H1 (cell line): ENCODE data around the gene PHF13. TPM values are rescaled to one million over a fixed set of nuclear protein-coding genes. Genes with fewer than 3 reads are reported as not detected.

Experiments
- CTCF ChIA-PET: fragments of 300-600 bp; sonication (Branson Sonifier 250); formaldehyde crosslinking; loops from one replicate; lab custom pipeline; 2021; ENCODE audit not compliant: partially characterized antibody; lab: Charles Lee
- POLR2A ChIA-PET: fragments of 300-600 bp; sonication (Branson Sonifier 250); formaldehyde crosslinking; loops from one replicate; lab custom pipeline; 2021; ENCODE audit warnings: inconsistent platforms; ENCODE audit not compliant: partially characterized antibody; lab: Charles Lee
- DNase-seq, 2 experiments: peaks; one replicate each; pipeline versions ENCODE4 v3.0.0 to v3.0.0-alpha.2; 2010 to 2022; ENCODE audit warnings: low spot score in 2 of 2, low read depth in 1 of 2, mixed read lengths in 1 of 2
- FAIRE-seq: peaks from 2 replicates; lab custom pipeline; 2011; peaks lifted over from hg19 to GRCh38; lab: Jason Lieb, UNC
- H2AFZ ChIP-seq: 2 replicates; pipeline ENCODE4 v1.8.1; 2012; ENCODE audit warnings: low read length, inconsistent platforms
- H2AK5ac ChIP-seq: 2 replicates; pipeline ENCODE4 v1.6.1; 2013; ENCODE audit warnings: low read depth, low read length
- H2BK120ac ChIP-seq: replicated peaks from 2 replicates; pipeline ENCODE3; 2013; ENCODE audit warnings: low read depth, low read length, inconsistent platforms
- H2BK12ac ChIP-seq: 2 replicates; pipeline ENCODE4 v1.6.1; 2013; ENCODE audit warnings: low read depth, low read length
- H2BK15ac ChIP-seq: 2 replicates; pipeline ENCODE4 v1.6.1; 2013; ENCODE audit warnings: low read length
- H2BK20ac ChIP-seq: 2 replicates; pipeline ENCODE4 v1.6.1; 2013; ENCODE audit warnings: low read length
- H2BK5ac ChIP-seq: 2 replicates; pipeline ENCODE4 v1.6.1; 2013; ENCODE audit warnings: low read depth, low read length
- H3K14ac ChIP-seq: 2 replicates; pipeline ENCODE4 v1.6.1; 2013; ENCODE audit warnings: inconsistent platforms; ENCODE audit not compliant: insufficient read length
- H3K18ac ChIP-seq: 2 replicates; pipeline ENCODE4 v1.6.1; 2013; ENCODE audit warnings: low read length; ENCODE audit errors: extremely low read depth
- H3K23ac ChIP-seq: 2 replicates; pipeline ENCODE4 v1.6.1; 2013; ENCODE audit warnings: inconsistent platforms; ENCODE audit not compliant: insufficient read length
- H3K23me2 ChIP-seq: 2 replicates; pipeline ENCODE4 v1.6.1; 2013; ENCODE audit warnings: low read depth, low read length
- H3K27ac ChIP-seq: 2 replicates; pipeline ENCODE4 v1.6.1; 2011; ENCODE audit warnings: low read depth, low read length, inconsistent platforms
- H3K27me3 ChIP-seq, 4 experiments: replicated peaks in 1 of 4; 1 replicate in 1 of 4; 2 replicates in 3 of 4; pipeline versions ENCODE4 v1.6.1 to v1.8.1; 2011 to 2013; ENCODE audit warnings: low read length in 3 of 4, mild to moderate bottlenecking in 3 of 4, inconsistent platforms in 2 of 4, mixed read lengths in 2 of 4, moderate library complexity in 1 of 4; ENCODE audit not compliant: control insufficient read depth in 3 of 4, insufficient read depth in 3 of 4; ENCODE audit errors: extremely low read depth in 1 of 4
- H3K36me3 ChIP-seq, 4 experiments: 2 replicates each; pipeline versions ENCODE4 v1.6.1 to v1.8.1; 2011 to 2013; ENCODE audit warnings: mild to moderate bottlenecking in 4 of 4, low read length in 3 of 4, moderate library complexity in 2 of 4, control low read depth in 1 of 4, inconsistent platforms in 1 of 4; ENCODE audit not compliant: insufficient read depth in 4 of 4, control insufficient read depth in 2 of 4
- H3K4ac ChIP-seq: replicated peaks from 2 replicates; pipeline ENCODE3; 2013; ENCODE audit warnings: low read length, low read depth, mixed read lengths, inconsistent platforms; ENCODE audit not compliant: insufficient read length
- H3K4me1 ChIP-seq, 4 experiments: replicated peaks in 1 of 4; 1 replicate in 1 of 4; 2 replicates in 3 of 4; pipeline versions ENCODE4 v1.6.1 to v1.8.1; 2011 to 2013; ENCODE audit warnings: low read length in 3 of 4, inconsistent platforms in 2 of 4, mixed read lengths in 1 of 4; ENCODE audit not compliant: insufficient read depth in 4 of 4, control insufficient read depth in 3 of 4
- H3K4me2 ChIP-seq, 2 experiments: 2 replicates each; pipeline versions ENCODE4 v1.6.1 to v1.8.1; 2011 to 2013; ENCODE audit warnings: low read depth in 2 of 2, low read length in 2 of 2, control low read depth in 1 of 2, inconsistent platforms in 1 of 2, mild to moderate bottlenecking in 1 of 2; ENCODE audit not compliant: insufficient read depth in 1 of 2
- H3K4me3 ChIP-seq, 4 experiments: fragments of 200-600, 300-600 bp in 1 of 4; sonication (generic), shearing (Covaris generic), sonication (Bioruptor Twin) in 1 of 4; 2 replicates each; pipeline versions ENCODE4 v1.5.1 to v1.8.1; 2011 to 2016; ENCODE audit warnings: low read length in 4 of 4, low read depth in 3 of 4, control low read depth in 2 of 4, inconsistent platforms in 2 of 4, mild to moderate bottlenecking in 2 of 4, mixed read lengths in 1 of 4, moderate library complexity in 1 of 4; ENCODE audit not compliant: insufficient read depth in 2 of 4; ENCODE audit errors: extremely low read depth in 1 of 4
- H3K56ac ChIP-seq: replicated peaks from 2 replicates; pipeline ENCODE3; 2013; ENCODE audit warnings: low read depth, mild to moderate bottlenecking, mixed read lengths, low read length, inconsistent platforms; ENCODE audit not compliant: insufficient read length
- H3K79me1 ChIP-seq: 2 replicates; pipeline ENCODE4 v1.6.1; 2013; ENCODE audit warnings: low read depth, low read length, control low read depth
- H3K79me2 ChIP-seq, 2 experiments: 2 replicates each; pipeline versions ENCODE4 v1.6.1 to v1.8.1; 2012 to 2013; ENCODE audit warnings: low read length in 2 of 2, mild to moderate bottlenecking in 2 of 2, inconsistent platforms in 1 of 2; ENCODE audit not compliant: insufficient read depth in 2 of 2, control insufficient read depth in 1 of 2
- H3K9ac ChIP-seq, 4 experiments: replicated peaks in 1 of 4; 1 replicate in 1 of 4; 2 replicates in 3 of 4; pipeline versions ENCODE4 v1.6.1 to v1.8.1; 2011 to 2013; ENCODE audit warnings: low read depth in 3 of 4, low read length in 3 of 4, control low read depth in 2 of 4, mild to moderate bottlenecking in 2 of 4, moderate library complexity in 2 of 4, inconsistent platforms in 1 of 4; ENCODE audit errors: extremely low read depth in 1 of 4
- H3K9me3 ChIP-seq, 2 experiments: 2 replicates each; pipeline versions ENCODE4 v1.6.1 to v1.8.1; 2012 to 2013; ENCODE audit warnings: mild to moderate bottlenecking in 2 of 2, moderate library complexity in 2 of 2, control low read depth in 1 of 2, inconsistent platforms in 1 of 2, low read depth in 1 of 2, low read length in 1 of 2, mixed read lengths in 1 of 2; ENCODE audit not compliant: insufficient read depth in 2 of 2
- H4K20me1 ChIP-seq, 2 experiments: replicated peaks in 1 of 2; 2 replicates each; pipeline versions ENCODE3 to v1.8.1; 2011 to 2013; ENCODE audit warnings: inconsistent platforms in 2 of 2, low read length in 2 of 2, mild to moderate bottlenecking in 1 of 2; ENCODE audit not compliant: insufficient read depth in 2 of 2, control insufficient read depth in 1 of 2
- H4K5ac ChIP-seq: 2 replicates; pipeline ENCODE4 v1.6.1; 2013; ENCODE audit warnings: low read length, low read depth, mixed read lengths, inconsistent platforms; ENCODE audit not compliant: insufficient read length
- H4K8ac ChIP-seq: 2 replicates; pipeline ENCODE4 v1.8.0; 2013; ENCODE audit warnings: mild to moderate bottlenecking, moderate library complexity, low read length, inconsistent platforms; ENCODE audit not compliant: insufficient read depth; ENCODE audit errors: extremely low read depth
- H4K91ac ChIP-seq: replicated peaks from 2 replicates; pipeline ENCODE3; 2013; ENCODE audit warnings: low read length, mixed read lengths, inconsistent platforms; ENCODE audit not compliant: insufficient read length
- ATF2 ChIP-seq: IDR thresholded peaks from 2 replicates; pipeline ENCODE4 v1.6.1; 2012; ENCODE audit warnings: low read length, inconsistent platforms
- CHD1 ChIP-seq: IDR thresholded peaks from 2 replicates; pipeline ENCODE4 v1.6.1; 2012; ENCODE audit warnings: low read depth, low read length, improper control_type of control experiment
- GABPA ChIP-seq: IDR thresholded peaks from 2 replicates; pipeline ENCODE4 v1.6.1; 2011; ENCODE audit warnings: mild to moderate bottlenecking, low read length, moderate library complexity, borderline replicate concordance; ENCODE audit not compliant: insufficient read depth
- KDM1A ChIP-seq: fragments of 200-600, 300-600 bp; sonication (generic); IDR thresholded peaks from 2 replicates; pipeline ENCODE4 v1.7.1; 2016; ENCODE audit warnings: mild to moderate bottlenecking, low read length, borderline replicate concordance
- POLR2AphosphoS5 ChIP-seq: IDR thresholded peaks from 2 replicates; pipeline ENCODE4 v1.6.1; 2011; ENCODE audit warnings: low read depth, low read length
- WGBS, 2 experiments: shearing (Covaris generic) in 1 of 2; methylation state at CpG; one replicate each; pipeline versions ENCODE4 v1.1.6 to v1.1.7; 2013 to 2015; ENCODE audit warnings: low lambda C conversion rate in 2 of 2, mixed read lengths in 2 of 2, inconsistent platforms in 1 of 2, low coverage in 1 of 2, missing lambda C conversion rate in 1 of 2; ENCODE audit not compliant: insufficient replicate concordance in 2 of 2, insufficient coverage in 1 of 2, insufficient read length in 1 of 2; ENCODE audit errors: extremely low coverage in 1 of 2, missing lambda C conversion rate in 1 of 2; 5-methylcytosine and 5-hydroxymethylcytosine counted together
- polyA plus RNA-seq, 7 experiments: library from polyadenylated mRNA; depleted of rRNA in 3 of 7; stranded (reverse) in 5 of 7; unstranded in 2 of 7; fragments of >200 nt in 5 of 7; fragments of 200-250 nt in 2 of 7; gene quantifications; 1 replicate in 5 of 7; 2 replicates in 1 of 7; 4 replicates in 1 of 7; pipeline versions ENCODE4 v1.2.1 to v1.2.3, GENCODE V29; 2011 to 2013; ENCODE audit warnings: missing spikeins in 2 of 7, mixed read lengths in 2 of 7
- total RNA-seq: library from RNA; stranded (reverse); fragmentation: NEBNext Ultra II Directional; extraction: Animal tissue kit (Norgen Biotek cat#: 25700); gene quantifications from 2 replicates; pipeline ENCODE4 v1.2.1, GENCODE V29; 2021

The PHF13 gene
- total and polyA plus RNA-seq, 2 of the 8 experiments (the other 6 are each of a cell fraction or from before 2014, with no cell fraction given) = 11.7 to 39.6 TPM

- no peak overlapping the region for H2AFZ ChIP-seq
- no peak overlapping the region for H2BK15ac ChIP-seq
- no peaks in the 10 kb centered on the region for H3K4me1 ChIP-seq
- CTCF ChIA-PET = interaction anchor here (0.6 to 3.7 kb wide), 16 partner anchors 11 to 803 kb away, joined by 3 to 48 read pairs (median 4); partner anchors contain the start of genes NOL9 and THAP3
- H2AK5ac ChIP-seq = no peak overlapping the region
- no peak overlapping the region for H3K9ac ChIP-seq
- H3K56ac ChIP-seq = no peak overlapping the region
- no peaks in the 10 kb centered on the region for H3K79me1 ChIP-seq
- no peak overlapping the region for H4K5ac ChIP-seq
- no peak overlapping the region for H3K4me3 ChIP-seq
- no peak overlapping the region for H3K18ac ChIP-seq
- no peaks in the 10 kb centered on the region for H3K23me2 ChIP-seq
- no peak overlapping the region for H3K27ac ChIP-seq
- H2BK12ac ChIP-seq = no peak overlapping the region
- no peaks in the 10 kb centered on the region for H3K27me3 ChIP-seq
- POLR2A ChIA-PET = interaction anchor here (0.5 to 3.9 kb wide), 12 partner anchors 10 to 1550 kb away, joined by 3 to 36 read pairs (median 4); partner anchors contain the start of genes KLHL21, NOL9 and THAP3
- H3K9me3 ChIP-seq = no peaks in the 10 kb centered on the region
- H3K79me2 ChIP-seq = no peaks in the 10 kb centered on the region
- H4K8ac ChIP-seq = no peak overlapping the region
- no peak overlapping the region for H2BK20ac ChIP-seq
- no peak overlapping the region for H4K91ac ChIP-seq
- H3K4ac ChIP-seq = no peak overlapping the region
- no peak for FAIRE-seq
- H3K4me2 ChIP-seq = no peak overlapping the region
- no peak for TF ChIP-seq GABPA
- no peak for TF ChIP-seq ATF2
- TF ChIP-seq CHD1 = no peak
- no peak for TF ChIP-seq POLR2AphosphoS5
- TF ChIP-seq KDM1A = no peak
- TF ChIP-seq, all 59 proteins: peak for 0
- Histone ChIP-seq H4K20me1 (peaks cover 4 to 9% of the 10 kb centered on the region in 2 experiments), H3K14ac (no peak overlapping the region), H3K23ac (no peak overlapping the region), H3K36me3 (peaks cover 31 to 64% (median 49%) of the 10 kb centered on the region in 4 experiments), H2BK120ac (no peak overlapping the region), H2BK5ac (no peak overlapping the region)
- no peak for DNase-seq
- 91% methylated on average over 20 of the region's 20 CpGs; no CpG with 5 or more reads in 1 of the 2 experiments for WGBS, 2 experiments
Measured at GRCh38 chr1:6635161-6635909, 21.8 kb downstream of the PHF13 start.
